ENCODE results near the gene LBH. TPM values are rescaled to one million over a fixed set of nuclear protein-coding genes. Genes with fewer than 3 reads are reported as not detected.

Gene LBH
- total and polyA plus RNA-seq, 7 donors, result 4.2 to 51.8 (median 20.0) TPM

GRCh38 chr2:30248791-30249190, 17.5 kb downstream of the LBH start:
- no peaks in the 10 kb centered on the region for H3K9me3 ChIP-seq
- no peaks in the 10 kb centered on the region for H3K36me3 ChIP-seq
- intact Hi-C loops (cut with DNase I), result no loop called here
- peaks cover 0 to 52% (median 33%) of the 10 kb centered on the region in 4 donors for H3K4me1 ChIP-seq
- WGBS, 2 donors, result 63 to 70% methylated on average over 2 of the region's 2 CpGs
- peak overlapping the region in 2 of 4 donors; percentile 6 to 15 for H3K27ac ChIP-seq
- no peak for TF ChIP-seq CTCF (IDR thresholded peaks at IDR 0.05)
- TF ChIP-seq POLR2A (IDR thresholded peaks at IDR 0.05), result no peak
- TF ChIP-seq POLR2AphosphoS5 (IDR thresholded peaks at IDR 0.05), result no peak
- no peak for TF ChIP-seq EP300 (IDR thresholded peaks at IDR 0.05)
- H3K27me3 ChIP-seq, result no peaks in the 10 kb centered on the region
- DNase-seq, result no peak
- no peak overlapping the region for H3K4me3 ChIP-seq

- Histone ChIP-seq H3K27ac (peak overlapping the region in 2 of 4 donors; percentile 6 to 15), H3K36me3 (no peaks in the 10 kb centered on the region), H3K9me3 (no peaks in the 10 kb centered on the region), H3K4me1 (peaks cover 0 to 55% (median 34%) of the 10 kb centered on the region in 4 donors), H3K27me3 (no peaks in the 10 kb centered on the region), H3K4me3 (no peak overlapping the region)
- DNase-seq, result no peak
- 81 to 86% methylated on average over 7 of the region's 7 CpGs for WGBS, 2 donors
- intact Hi-C loops (cut with DNase I), result no loop called here
- TF ChIP-seq CTCF (IDR thresholded peaks at IDR 0.05), result no peak
- TF ChIP-seq EP300 (IDR thresholded peaks at IDR 0.05), result no peak
These were observed 18.0 kb downstream of the LBH start for GRCh38 chr2:30249354-30249753.

- WGBS, 2 donors, result 90 to 96% methylated on average over 6 of the region's 6 CpGs
- Histone ChIP-seq H3K4me1 (peaks cover 0 to 66% (median 41%) of the 10 kb centered on the region in 4 donors), H3K27ac (peak overlapping the region in 2 of 4 donors; percentile 4 to 34), H3K9me3 (no peaks in the 10 kb centered on the region), H3K4me3 (no peak overlapping the region), H3K36me3 (no peaks in the 10 kb centered on the region), H3K27me3 (no peaks in the 10 kb centered on the region)
- intact Hi-C loops (cut with DNase I), result no loop called here
- TF ChIP-seq EP300 (IDR thresholded peaks at IDR 0.05) (no peak), CTCF (IDR thresholded peaks at IDR 0.05) (no peak), POLR2A (IDR thresholded peaks at IDR 0.05) (no peak), POLR2AphosphoS5 (IDR thresholded peaks at IDR 0.05) (no peak)
- DNase-seq, result no peak
These were observed 19.1 kb downstream of the LBH start for GRCh38 chr2:30250421-30250820.

- H3K27ac ChIP-seq, result peak overlapping the region; percentile 61 to 68 (median 64)
- H3K36me3 ChIP-seq, result peaks cover 0 to 11% (median 6%) of the 10 kb centered on the region in 4 donors
- 13 to 35% methylated on average over 7 of the region's 7 CpGs for WGBS, 2 donors
- H3K27me3 ChIP-seq, result no peaks in the 10 kb centered on the region
- no peak for DNase-seq
- peaks cover 0 to 71% (median 45%) of the 10 kb centered on the region in 4 donors for H3K4me1 ChIP-seq
- no peaks in the 10 kb centered on the region for H3K9me3 ChIP-seq
- intact Hi-C loops (cut with DNase I), result no loop called here
- H3K4me3 ChIP-seq, result no peak overlapping the region
- no peak for TF ChIP-seq POLR2A (IDR thresholded peaks at IDR 0.05)
- TF ChIP-seq POLR2AphosphoS5 (IDR thresholded peaks at IDR 0.05), result peak in 3 of 4 donors; percentile 35 to 69 (median 41)
These were observed 21.7 kb downstream of the LBH start for GRCh38 chr2:30252723-30253701.

GRCh38 chr2:30253873-30254684, 22.7 kb downstream of the LBH start:
- Histone ChIP-seq H3K27me3 (no peaks in the 10 kb centered on the region), H3K9me3 (no peaks in the 10 kb centered on the region), H3K4me1 (peaks cover 0 to 65% (median 38%) of the 10 kb centered on the region in 4 donors), H3K4me3 (no peak overlapping the region), H3K36me3 (peaks cover 0 to 22% (median 11%) of the 10 kb centered on the region in 4 donors), H3K27ac (peak overlapping the region in 2 of 4 donors; percentile 66 to 68)
- intact Hi-C loops (cut with DNase I), result no loop called here
- DNase-seq, result no peak
- TF ChIP-seq CTCF (IDR thresholded peaks at IDR 0.05) (no peak), POLR2AphosphoS5 (IDR thresholded peaks at IDR 0.05) (no peak), EP300 (IDR thresholded peaks at IDR 0.05) (no peak), POLR2A (IDR thresholded peaks at IDR 0.05) (no peak)
- WGBS, 2 donors, result 83 to 86% methylated on average over 9 of the region's 9 CpGs

Data from sigmoid colon (tissue), 7 donors.